SK-N-SH (cell line): ENCODE results near the gene MDK. TPM values are rescaled to one million over a fixed set of nuclear protein-coding genes. Genes with fewer than 3 reads are reported as not detected.

Experiments used
- CTCF ChIA-PET: fragments of 300-600, 350-600 bp; formaldehyde crosslinking; extraction: SDS; loops from one replicate; lab custom pipeline; 2021; lab: Yijun Ruan, JAX
- POLR2A ChIA-PET: fragments of 350-600 bp; sonication (Branson Sonifier 250); formaldehyde crosslinking; extraction: SDS; loops from one replicate; lab custom pipeline; 2020; ENCODE audit warnings: antibody characterized with exemption, inconsistent platforms; lab: Yijun Ruan, JAX
- DNase-seq: peaks from one replicate; pipeline ENCODE4 v3.0.0; 2012
- H2AFZ ChIP-seq: fragments of 200-600 bp; sonication (generic); 2 replicates; pipeline ENCODE4 v1.8.1; 2016; ENCODE audit warnings: antibody characterized with exemption, mild to moderate bottlenecking, low read depth
- H3F3A ChIP-seq: fragments of 200-600 bp; sonication (generic); replicated peaks from 2 replicates; pipeline ENCODE3; 2016; ENCODE audit warnings: antibody characterized with exemption, mild to moderate bottlenecking; ENCODE audit not compliant: insufficient read depth
- H3K27ac ChIP-seq, 2 experiments: fragments of 200-500 bp in 1 of 2; fragments of 200-600 bp in 1 of 2; sonication (Bioruptor generic) in 1 of 2; sonication (generic), shearing (Covaris generic) in 1 of 2; 2 replicates each; pipeline versions ENCODE4 v1.5.1 to v1.6.1; 2014 to 2016; ENCODE audit warnings: low read depth in 2 of 2, inconsistent platforms in 1 of 2, low read length in 1 of 2, mild to moderate bottlenecking in 1 of 2, mixed read lengths in 1 of 2
- H3K27me3 ChIP-seq: fragments of 200-600 bp; sonication (generic), shearing (Covaris generic); 2 replicates; pipeline ENCODE4 v1.6.1; 2016; ENCODE audit warnings: mixed run types; ENCODE audit not compliant: insufficient read depth
- H3K36me3 ChIP-seq, 2 experiments: fragments of 200-500 bp in 1 of 2; fragments of 200-600 bp in 1 of 2; sonication (Bioruptor generic) in 1 of 2; sonication (generic) in 1 of 2; replicated peaks in 1 of 2; 2 replicates each; pipeline versions ENCODE3 to v1.5.1; 2014 to 2016; ENCODE audit warnings: low read length in 1 of 2, mild to moderate bottlenecking in 1 of 2; ENCODE audit not compliant: insufficient read depth in 2 of 2, control insufficient read depth in 1 of 2
- H3K4me1 ChIP-seq, 2 experiments: fragments of 200-500 bp in 1 of 2; fragments of 200-600 bp in 1 of 2; sonication (Bioruptor generic) in 1 of 2; sonication (generic), shearing (Covaris generic) in 1 of 2; 2 replicates each; pipeline versions ENCODE4 v1.5.1 to v1.6.1; 2014 to 2016; ENCODE audit warnings: low read depth in 1 of 2, low read length in 1 of 2, mixed run types in 1 of 2; ENCODE audit not compliant: insufficient read depth in 2 of 2, control insufficient read depth in 1 of 2
- H3K4me2 ChIP-seq: fragments of 200-600 bp; sonication (generic), shearing (Covaris generic); 2 replicates; pipeline ENCODE4 v1.6.1; 2017; ENCODE audit warnings: mixed run types
- H3K4me3 ChIP-seq, 2 experiments: fragments of 200-500 bp in 1 of 2; fragments of 200-600 bp in 1 of 2; sonication (Bioruptor generic) in 1 of 2; sonication (generic), shearing (Covaris generic) in 1 of 2; 2 replicates each; pipeline versions ENCODE4 v1.5.1 to v1.8.1; 2014 to 2016; ENCODE audit warnings: low read depth in 2 of 2, inconsistent platforms in 1 of 2, low read length in 1 of 2, mild to moderate bottlenecking in 1 of 2, mixed read lengths in 1 of 2, moderate library complexity in 1 of 2
- H3K79me2 ChIP-seq: fragments of 200-600 bp; sonication (generic); 2 replicates; pipeline ENCODE4 v1.8.1; 2017; ENCODE audit warnings: mild to moderate bottlenecking; ENCODE audit not compliant: insufficient read depth
- H3K9ac ChIP-seq: fragments of 200-600 bp; sonication (generic); 2 replicates; pipeline ENCODE4 v1.6.1; 2017; ENCODE audit warnings: mixed run types
- H3K9me2 ChIP-seq: fragments of 200-600 bp; sonication (generic); 2 replicates; pipeline ENCODE4 v1.6.1; 2017; ENCODE audit warnings: mixed run types
- H3K9me3 ChIP-seq: fragments of 200-600 bp; sonication (generic); 2 replicates; pipeline ENCODE4 v1.6.1; 2017; ENCODE audit warnings: mixed run types, mild to moderate bottlenecking, moderate library complexity
- H4K20me1 ChIP-seq: fragments of 200-600 bp; sonication (generic); 2 replicates; pipeline ENCODE4 v1.6.1; 2017; ENCODE audit warnings: mild to moderate bottlenecking, mixed run types; ENCODE audit not compliant: insufficient read depth
- CHD2 ChIP-seq: fragments of 150-350 bp; IDR thresholded peaks from 2 replicates; pipeline ENCODE4 v1.6.1; 2018; ENCODE audit warnings: low read length; ENCODE audit not compliant: partially characterized antibody
- EP300 ChIP-seq, 2 experiments: IDR thresholded peaks; 2 replicates each; pipeline versions ENCODE4 v1.4.0 to v1.6.1; 2012; ENCODE audit warnings: borderline replicate concordance in 1 of 2, low read depth in 1 of 2, low read length in 1 of 2
- FOSL2 ChIP-seq: IDR thresholded peaks from 2 replicates; pipeline ENCODE4 v1.4.0; 2012; ENCODE audit warnings: low read depth, mild to moderate bottlenecking, moderate library complexity, borderline replicate concordance
- FOXJ3 ChIP-seq: sonication (generic); formaldehyde crosslinking; IDR thresholded peaks from 2 replicates; pipeline ENCODE4 v1.5.1; 2020; ENCODE audit warnings: mild to moderate bottlenecking, missing genetic modification reagents
- GABPA ChIP-seq: IDR thresholded peaks from 2 replicates; pipeline ENCODE4 v1.4.0; 2012; ENCODE audit warnings: low read depth, mild to moderate bottlenecking
- NFIC ChIP-seq: IDR thresholded peaks from 2 replicates; pipeline ENCODE4 v1.4.0; 2012; ENCODE audit warnings: borderline replicate concordance
- PBX3 ChIP-seq: IDR thresholded peaks from 2 replicates; pipeline ENCODE4; 2012
- REST ChIP-seq: IDR thresholded peaks from 2 replicates; pipeline ENCODE4 v1.6.1; 2012; ENCODE audit warnings: mild to moderate bottlenecking, low read depth, low read length, moderate library complexity
- RFX5 ChIP-seq: IDR thresholded peaks from 2 replicates; pipeline ENCODE4 v1.6.1; 2012; ENCODE audit warnings: mild to moderate bottlenecking, improper control_type of control experiment, low read length
- USF1 ChIP-seq: IDR thresholded peaks from 2 replicates; pipeline ENCODE4 v1.4.0; 2012; ENCODE audit warnings: low read depth, borderline replicate concordance
- YY1 ChIP-seq: IDR thresholded peaks from 2 replicates; pipeline ENCODE4 v1.4.0; 2012; ENCODE audit warnings: low read depth, mild to moderate bottlenecking
- WGBS: methylation state at CpG from one replicate; pipeline ENCODE4 v1.1.6; 2017; ENCODE audit warnings: low lambda C conversion rate; 5-methylcytosine and 5-hydroxymethylcytosine counted together
- polyA plus RNA-seq, 3 experiments: library from polyadenylated mRNA; depleted of rRNA; stranded (reverse); fragments of >200 nt; gene quantifications; 2 replicates each; pipeline ENCODE4 v1.2.3, GENCODE V29; 2012

The MDK gene
- polyA plus RNA-seq, 1 of the 3 experiments (the other 2 are of a cell fraction) = 2,395 TPM

DNA sequence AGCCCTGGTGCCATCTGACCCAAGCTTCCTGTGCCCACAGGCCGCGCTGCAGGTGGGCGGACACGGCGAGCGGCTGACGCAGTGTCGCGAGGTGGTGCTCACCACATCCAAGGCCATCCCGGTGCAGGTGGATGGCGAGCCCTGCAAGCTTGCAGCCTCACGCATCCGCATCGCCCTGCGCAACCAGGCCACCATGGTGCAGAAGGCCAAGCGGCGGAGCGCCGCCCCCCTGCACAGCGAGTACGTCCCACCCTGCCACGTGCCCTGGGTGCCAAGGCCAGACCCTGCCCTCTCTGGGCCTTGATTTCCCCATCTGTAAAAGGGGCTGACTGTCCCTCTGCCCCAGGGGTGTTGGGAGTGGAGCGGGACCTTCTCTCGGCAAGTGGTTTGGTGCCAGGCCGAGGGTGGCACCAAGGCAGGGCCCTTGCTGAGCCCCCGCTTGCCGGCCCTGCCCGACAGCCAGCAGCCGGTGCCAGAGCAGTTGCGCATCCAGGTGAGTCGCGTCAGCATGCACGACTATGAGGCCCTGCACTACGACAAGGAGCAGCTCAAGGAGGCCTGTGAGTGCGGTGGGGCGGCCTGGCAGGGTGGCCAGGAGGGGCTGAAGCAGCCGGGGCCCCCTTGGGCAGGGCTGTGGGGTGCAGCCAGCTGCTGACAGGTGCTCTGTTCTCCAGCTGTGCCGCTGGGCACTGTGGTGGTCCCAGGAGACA is 5.9 kb upstream of the MDK start:
- 96% methylated on average over 18 of the region's 38 CpGs for WGBS
- Histone ChIP-seq H3K4me3 (no peak overlapping the region), H4K20me1 (no peaks in the 10 kb centered on the region), H2AFZ (no peak overlapping the region), H3F3A (peaks cover 3% of the 10 kb centered on the region), H3K79me2 (no peaks in the 10 kb centered on the region), H3K4me2 (no peak overlapping the region), H3K27me3 (no peaks in the 10 kb centered on the region), H3K9ac (no peak overlapping the region), H3K9me2 (no peaks in the 10 kb centered on the region), H3K9me3 (no peaks in the 10 kb centered on the region), H3K27ac (no peak overlapping the region), H3K36me3 (peaks cover 0 to 20% of the 10 kb centered on the region in 2 experiments), H3K4me1 (peaks cover 2 to 11% of the 10 kb centered on the region in 2 experiments; a peak in 1 of 4 replicates)
- ChIA-PET POLR2A (no interaction called here), CTCF (interaction anchor here (1.0 to 1.8 kb wide), 4 partner anchors 13 to 154 kb away, joined by 3 to 5 read pairs (median 4); no protein-coding TSS in a partner anchor)
- no peak for TF ChIP-seq CHD2
- no peak for TF ChIP-seq FOSL2
- TF ChIP-seq FOXJ3 (CRISPR knock-in tag) = no peak
- TF ChIP-seq PBX3 = no peak
- TF ChIP-seq EP300 (IDR thresholded peaks at IDR 0.05; ENCODE audit: borderline replicate concordance in 1 of 2, low read depth in 1 of 2, low read length in 1 of 2) = no peak
- TF ChIP-seq USF1 = no peak
- no peak for TF ChIP-seq NFIC
- no peak for TF ChIP-seq GABPA
- TF ChIP-seq YY1 = no peak
- TF ChIP-seq RFX5 = no peak
- no peak for DNase-seq

GRCh38 chr11:46376258-46377050 is 5.0 kb upstream of the MDK start:
- Histone ChIP-seq H3K4me2 (no peak overlapping the region), H3F3A (peaks cover 3% of the 10 kb centered on the region), H3K79me2 (no peaks in the 10 kb centered on the region), H3K4me3 (no peak overlapping the region), H4K20me1 (no peaks in the 10 kb centered on the region), H3K4me1 (peaks cover 4 to 11% of the 10 kb centered on the region in 2 experiments; a peak in 1 of 4 replicates), H3K36me3 (peaks cover 0 to 20% of the 10 kb centered on the region in 2 experiments), H3K27ac (no peak overlapping the region), H3K9ac (no peak overlapping the region), H3K27me3 (no peaks in the 10 kb centered on the region), H3K9me3 (no peaks in the 10 kb centered on the region), H3K9me2 (no peaks in the 10 kb centered on the region), H2AFZ (no peak overlapping the region)
- CTCF ChIA-PET = interaction anchor here (1.4 to 5.3 kb wide), 6 partner anchors 8 to 153 kb away, joined by 4 to 47 read pairs (median 7); partner anchors contain the start of genes CHRM4 and DGKZ
- POLR2A ChIA-PET = no interaction called here
- TF ChIP-seq REST = no peak
- TF ChIP-seq CHD2 = no peak
- 96% methylated on average over 8 of the region's 19 CpGs for WGBS
- DNase-seq = no peak
